Measurements from ENCODE around the gene CXCR5.
A peak's percentile ranks its signal among the peaks of the same experiment; 100 is the strongest.

The CXCR5 gene

DNA sequence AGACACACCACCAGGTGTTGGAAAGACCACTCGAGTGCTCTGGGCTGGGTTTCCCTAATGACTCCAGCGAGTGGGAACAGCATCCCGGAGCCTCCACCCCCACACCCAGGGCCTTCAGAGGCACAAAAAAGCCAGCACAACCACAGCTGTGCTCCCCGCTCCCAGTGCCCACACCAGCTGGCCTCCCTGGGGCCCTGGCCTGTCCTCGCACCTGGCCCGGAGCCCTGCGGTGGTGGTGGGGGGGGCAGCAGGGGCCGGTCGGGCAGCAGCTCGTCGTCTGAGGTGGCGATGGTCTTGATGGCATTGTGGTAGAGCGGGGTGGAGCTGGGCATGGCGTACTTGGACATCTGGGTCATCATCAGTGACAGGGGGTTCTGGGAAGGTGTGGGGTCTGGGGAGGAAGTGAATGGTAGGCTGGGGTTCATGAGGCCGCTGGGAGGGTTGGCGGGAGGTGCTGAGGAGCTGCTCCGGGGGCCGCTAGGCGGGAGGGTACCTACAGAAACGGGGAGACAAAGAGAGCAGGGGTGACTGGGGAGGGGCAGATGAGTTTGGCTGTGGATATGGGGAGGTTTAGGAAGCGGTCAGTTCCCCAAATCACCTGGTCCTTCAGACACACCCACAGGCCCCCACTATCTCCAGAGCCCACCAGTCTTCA, 16.1 kb downstream of the CXCR5 start:
- H3K27me3 Mint-ChIP-seq = no peaks in the 10 kb centered on the region
- peaks cover 34% of the 10 kb centered on the region for H3K4me1 Mint-ChIP-seq (ENCODE audit: low read depth)
- peaks cover 19% of the 10 kb centered on the region for H3K36me3 Mint-ChIP-seq (ENCODE audit: low read depth)
- no peak overlapping the region for H3K27ac Mint-ChIP-seq
- no peak overlapping the region for H3K4me3 Mint-ChIP-seq
- H3K9me3 Mint-ChIP-seq = no peaks in the 10 kb centered on the region

DNA sequence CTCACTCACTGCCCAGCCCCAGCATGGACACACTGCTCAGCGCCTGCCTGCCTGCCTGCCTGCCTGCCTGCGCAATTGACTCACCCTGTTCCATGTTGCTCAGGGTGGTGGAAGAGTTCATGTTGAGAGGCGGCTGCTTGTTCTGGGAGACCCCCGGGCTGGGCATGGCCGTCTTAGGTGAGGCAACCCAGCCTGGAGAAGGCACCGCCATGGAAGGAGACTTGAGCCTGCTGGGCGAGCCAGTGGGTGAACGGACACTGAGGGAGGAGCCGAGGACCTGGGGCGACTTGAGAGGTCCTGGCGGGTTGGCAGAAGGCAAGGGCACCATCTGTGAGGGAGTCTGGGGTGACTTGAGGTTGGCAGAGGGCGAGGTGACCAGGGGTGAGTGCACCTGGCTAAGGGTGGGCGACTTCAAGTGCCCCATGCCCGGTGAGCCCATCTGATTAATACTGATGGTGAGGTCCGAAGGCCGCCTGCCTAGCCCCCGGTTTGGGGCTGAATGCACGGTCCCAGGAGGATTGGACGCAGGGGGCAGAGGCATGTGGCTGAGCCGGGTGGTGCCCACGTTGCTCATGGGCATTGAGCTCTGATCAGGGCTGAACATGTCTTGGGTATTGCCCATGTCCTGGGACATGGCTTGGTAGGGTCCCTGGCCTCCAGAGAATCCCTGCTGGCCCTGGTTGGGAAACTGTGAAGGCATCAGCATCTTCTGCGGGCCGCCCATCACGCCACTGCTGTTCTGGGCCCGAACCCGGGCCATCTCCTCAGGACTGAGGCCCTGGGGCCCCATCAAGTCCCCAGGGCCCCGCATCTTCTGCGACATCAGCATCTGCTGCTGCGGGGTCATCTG, 17.1 kb downstream of the CXCR5 start:
- no peaks in the 10 kb centered on the region for H3K9me3 Mint-ChIP-seq

DNA sequence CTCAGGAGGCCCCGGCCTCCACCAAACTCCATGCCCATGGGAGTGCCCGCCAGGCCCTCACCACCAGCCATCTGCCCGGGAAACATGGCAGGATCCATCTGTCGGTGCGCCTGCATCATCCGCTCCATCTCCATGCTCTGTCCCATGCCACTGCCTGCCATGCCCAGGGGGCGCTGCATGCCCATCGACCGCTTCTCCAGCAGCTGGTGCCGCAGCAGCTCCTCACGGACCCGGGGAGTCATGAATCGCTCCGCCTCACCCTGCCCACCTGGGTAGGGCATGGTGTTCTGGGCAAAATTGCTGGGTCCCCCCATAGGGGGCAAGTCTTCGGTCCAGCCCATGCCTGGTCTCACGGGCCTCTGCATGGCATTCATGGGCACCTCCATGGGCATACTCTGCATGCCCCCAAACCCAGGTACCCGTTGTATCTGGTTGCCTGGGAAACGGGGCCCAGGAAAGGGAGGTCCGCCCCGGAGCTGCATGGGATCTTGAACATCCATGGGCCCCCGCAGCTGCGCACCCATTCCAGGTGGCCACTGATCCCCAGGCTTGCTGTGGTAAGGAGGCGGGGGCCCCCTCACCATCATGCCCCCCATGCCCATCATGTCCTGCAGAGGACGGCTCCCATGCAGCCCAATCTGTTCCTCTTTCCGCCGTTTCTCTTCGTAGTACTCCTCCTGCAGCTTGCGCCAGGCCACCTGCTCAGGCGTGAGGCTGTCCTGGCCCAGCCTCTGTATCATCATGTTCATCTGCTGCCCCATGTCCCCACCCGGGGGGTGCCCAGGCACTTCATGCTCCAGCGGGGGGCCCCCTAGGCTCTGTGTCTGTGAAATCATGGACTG, 18.0 kb downstream of the CXCR5 start:
- Mint-ChIP-seq H3K36me3 (ENCODE audit: low read depth) (peaks cover 20% of the 10 kb centered on the region), H3K27ac (no peak overlapping the region), H3K27me3 (no peaks in the 10 kb centered on the region)

More for the DNA sequence above, 17.1 kb downstream of the CXCR5 start:
- H3K4me3 Mint-ChIP-seq = no peak overlapping the region
- peaks cover 19% of the 10 kb centered on the region for H3K36me3 Mint-ChIP-seq (ENCODE audit: low read depth)
- no peaks in the 10 kb centered on the region for H3K27me3 Mint-ChIP-seq
- H3K4me1 Mint-ChIP-seq (ENCODE audit: low read depth) = peaks cover 25% of the 10 kb centered on the region
- H3K27ac Mint-ChIP-seq = no peak overlapping the region

DNA sequence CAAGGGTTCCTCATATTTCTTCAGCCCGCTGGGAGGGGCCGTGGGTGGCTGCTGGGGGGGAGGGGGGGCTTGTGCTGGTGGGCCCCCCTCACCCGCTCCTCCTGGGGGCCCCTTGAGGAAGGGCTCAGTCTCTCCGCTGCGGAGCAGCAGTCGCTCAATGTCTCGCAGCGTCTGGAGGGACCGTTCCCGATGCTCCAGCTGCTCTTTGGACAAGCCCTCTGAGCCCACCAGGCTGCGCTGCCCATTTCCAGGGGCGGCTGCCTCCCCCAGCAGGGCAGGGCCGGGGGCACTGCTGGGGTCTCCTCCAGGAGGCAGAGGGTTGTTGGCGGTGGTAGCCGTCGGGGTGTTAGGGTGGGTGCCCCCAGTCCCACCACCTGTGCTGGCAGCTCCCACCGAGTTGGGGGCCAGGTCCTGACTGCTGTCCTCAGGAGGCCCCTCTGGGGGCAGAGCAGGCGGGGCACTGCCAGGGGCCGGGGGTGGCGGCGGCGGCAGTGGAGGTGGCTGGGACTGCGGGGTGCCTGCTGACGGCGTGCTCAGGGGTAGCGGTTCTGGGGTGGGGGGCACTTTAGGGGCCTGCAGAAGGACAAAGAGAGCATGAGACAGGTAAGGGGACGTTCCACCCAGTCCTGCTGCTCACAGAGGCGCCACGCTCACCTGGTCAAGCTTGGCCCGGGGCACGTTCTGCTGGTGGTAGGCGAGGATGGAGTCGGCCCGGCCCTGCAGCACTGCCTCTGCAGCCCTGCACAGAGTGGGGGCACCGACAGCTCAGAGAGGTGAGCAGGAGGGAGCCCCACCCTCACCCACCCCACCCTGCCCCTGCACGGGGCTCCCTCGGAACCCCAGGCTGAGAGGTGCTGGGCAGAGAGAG, 18.9 kb downstream of the CXCR5 start:
- Mint-ChIP-seq H3K27me3 (no peaks in the 10 kb centered on the region), H3K4me1 (ENCODE audit: low read depth) (peaks cover 17% of the 10 kb centered on the region), H3K9me3 (no peaks in the 10 kb centered on the region), H3K27ac (no peak overlapping the region), H3K36me3 (ENCODE audit: low read depth) (peaks cover 23% of the 10 kb centered on the region), H3K4me3 (no peak overlapping the region)

More for the DNA sequence above, 18.0 kb downstream of the CXCR5 start:
- H3K4me1 Mint-ChIP-seq (ENCODE audit: low read depth) = peaks cover 17% of the 10 kb centered on the region
- H3K4me3 Mint-ChIP-seq = no peak overlapping the region
- no peaks in the 10 kb centered on the region for H3K9me3 Mint-ChIP-seq

DNA sequence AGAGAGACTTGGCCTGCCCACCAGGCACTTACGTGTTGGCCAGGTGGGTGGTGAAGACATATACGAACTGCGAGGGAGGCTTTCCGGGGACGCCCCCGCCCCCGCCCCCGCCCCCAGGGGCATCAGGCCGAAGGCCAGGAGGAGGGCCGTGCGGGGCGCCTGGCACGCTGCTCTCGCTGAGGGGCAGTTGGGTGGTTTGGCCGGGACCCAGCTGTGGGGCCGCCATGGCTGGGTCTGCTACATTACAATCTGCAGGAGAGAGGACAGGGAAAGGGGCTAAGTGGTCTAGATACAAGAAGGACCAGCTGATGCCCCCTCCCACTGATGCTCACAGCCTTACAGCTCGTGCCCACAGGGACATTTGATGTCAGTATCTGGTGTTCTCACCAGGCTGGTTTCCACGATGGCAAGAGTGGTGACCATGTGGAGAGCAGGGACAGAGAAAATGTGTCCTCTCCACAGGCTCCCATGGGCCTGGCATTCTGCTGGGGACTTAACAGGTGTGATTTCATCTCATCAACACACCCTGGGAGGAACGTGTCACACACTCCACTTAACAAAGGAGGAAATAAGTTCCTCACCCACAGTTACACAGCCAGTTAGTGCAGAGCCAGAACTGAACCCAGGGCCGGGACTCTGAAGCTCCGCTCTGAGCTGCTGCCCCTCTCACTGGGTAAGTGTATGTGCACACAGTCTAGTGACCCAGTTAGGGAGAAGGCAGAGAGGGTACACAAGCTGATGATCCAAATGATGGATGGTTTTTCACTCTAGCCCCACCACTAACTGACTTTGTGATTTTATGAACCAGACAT, 19.7 kb downstream of the CXCR5 start:
- Mint-ChIP-seq H3K4me3 (no peak overlapping the region), H3K27me3 (no peaks in the 10 kb centered on the region), H3K36me3 (ENCODE audit: low read depth) (peaks cover 20% of the 10 kb centered on the region), H3K27ac (peak overlapping the region; percentile 36), H3K4me1 (ENCODE audit: low read depth) (peaks cover 22% of the 10 kb centered on the region), H3K9me3 (no peaks in the 10 kb centered on the region)

GRCh38 chr11:118907051-118908042, 23.7 kb downstream of the CXCR5 start:
- peaks cover 49% of the 10 kb centered on the region for H3K4me1 Mint-ChIP-seq (ENCODE audit: low read depth)
- H3K4me3 Mint-ChIP-seq = no peak overlapping the region
- H3K27me3 Mint-ChIP-seq = no peaks in the 10 kb centered on the region
- H3K9me3 Mint-ChIP-seq = no peaks in the 10 kb centered on the region
- peaks cover 10% of the 10 kb centered on the region for H3K36me3 Mint-ChIP-seq (ENCODE audit: low read depth)
- H3K27ac Mint-ChIP-seq = peak overlapping the region; percentile 13

- Mint-ChIP-seq H3K4me3 (no peak overlapping the region), H3K27me3 (no peaks in the 10 kb centered on the region), H3K36me3 (ENCODE audit: low read depth) (peaks cover 10% of the 10 kb centered on the region), H3K9me3 (no peaks in the 10 kb centered on the region), H3K27ac (no peak overlapping the region), H3K4me1 (ENCODE audit: low read depth) (peaks cover 58% of the 10 kb centered on the region)
Measured at GRCh38 chr11:118908264-118908663, 24.6 kb downstream of the CXCR5 start.

DNA sequence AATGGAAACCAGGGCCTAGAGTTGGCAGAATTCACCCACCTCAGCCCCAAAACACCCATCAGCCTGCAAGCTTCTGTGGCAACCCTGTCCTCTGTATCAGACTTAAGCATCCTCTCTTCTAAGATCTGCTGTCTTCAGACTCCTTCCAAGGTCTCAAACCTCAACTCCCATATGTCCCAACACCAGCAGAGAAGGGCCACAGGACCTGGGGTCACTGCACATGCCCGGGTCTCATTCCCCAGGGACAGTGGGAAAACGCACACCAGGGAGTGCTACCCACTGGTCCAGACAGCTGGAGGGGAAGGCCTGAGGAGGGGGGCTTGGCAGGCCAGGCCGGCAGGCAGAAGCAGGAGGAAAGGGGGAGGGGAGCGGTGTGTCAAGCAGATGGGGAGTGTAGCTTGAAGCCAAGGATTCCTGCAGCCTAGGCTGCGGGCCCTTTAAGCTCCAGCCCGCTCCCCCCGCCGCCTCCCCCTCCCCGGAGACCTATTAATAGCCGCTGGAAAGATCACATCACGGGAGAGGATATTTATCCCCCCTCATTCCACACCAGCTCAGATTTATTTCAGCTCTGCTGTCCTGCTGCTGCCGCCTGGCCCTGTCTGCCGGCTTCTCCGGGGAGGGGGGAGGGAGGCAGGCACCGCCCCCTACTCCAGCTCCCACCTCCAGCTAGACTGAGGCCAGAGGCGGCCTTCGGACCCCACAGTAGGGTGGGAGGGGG, 25.4 kb downstream of the CXCR5 start:
- H3K4me3 Mint-ChIP-seq = peak overlapping the region; percentile 39
- H3K27ac Mint-ChIP-seq = peak overlapping the region; percentile 79
- no peaks in the 10 kb centered on the region for H3K27me3 Mint-ChIP-seq
- H3K9me3 Mint-ChIP-seq = no peaks in the 10 kb centered on the region
- peaks cover 66% of the 10 kb centered on the region for H3K4me1 Mint-ChIP-seq (ENCODE audit: low read depth)
- H3K36me3 Mint-ChIP-seq (ENCODE audit: low read depth) = peaks cover 10% of the 10 kb centered on the region

- Mint-ChIP-seq H3K36me3 (ENCODE audit: low read depth) (peaks cover 10% of the 10 kb centered on the region), H3K27me3 (no peaks in the 10 kb centered on the region), H3K4me1 (ENCODE audit: low read depth) (peaks cover 73% of the 10 kb centered on the region), H3K27ac (peak overlapping the region; percentile 81), H3K4me3 (peak overlapping the region; percentile 66), H3K9me3 (no peaks in the 10 kb centered on the region)
Measured at GRCh38 chr11:118909619-118910308, 26.1 kb downstream of the CXCR5 start.

GRCh38 chr11:118910309-118911112, 26.8 kb downstream of the CXCR5 start:
- Mint-ChIP-seq H3K27ac (peak overlapping the region; percentile 98), H3K9me3 (no peaks in the 10 kb centered on the region), H3K4me3 (peak overlapping the region; percentile 84), H3K4me1 (ENCODE audit: low read depth) (peaks cover 80% of the 10 kb centered on the region), H3K27me3 (no peaks in the 10 kb centered on the region), H3K36me3 (ENCODE audit: low read depth) (peaks cover 10% of the 10 kb centered on the region)
